HL-60 (cell line): ENCODE data around the gene PRADC1.

Source experiments
- CTCF ChIP-seq: IDR thresholded peaks from one replicate; pipeline ENCODE4 v1.5.1; 2011; ENCODE audit warnings: low read length, control low read depth, inconsistent platforms; ENCODE audit not compliant: insufficient read depth
- GABPA ChIP-seq: IDR thresholded peaks from 2 replicates; pipeline ENCODE4 v1.6.1; 2012; ENCODE audit warnings: low read depth
- POLR2AphosphoS5 ChIP-seq: IDR thresholded peaks from 2 replicates; pipeline ENCODE4 v1.6.1; 2012; ENCODE audit warnings: low read depth
- TF ChIP-seq, protein P1 (sequence below): IDR thresholded peaks from 2 replicates; pipeline ENCODE4 v1.6.1; 2012; ENCODE audit warnings: low read depth; ENCODE audit not compliant: insufficient replicate concordance

DNA sequence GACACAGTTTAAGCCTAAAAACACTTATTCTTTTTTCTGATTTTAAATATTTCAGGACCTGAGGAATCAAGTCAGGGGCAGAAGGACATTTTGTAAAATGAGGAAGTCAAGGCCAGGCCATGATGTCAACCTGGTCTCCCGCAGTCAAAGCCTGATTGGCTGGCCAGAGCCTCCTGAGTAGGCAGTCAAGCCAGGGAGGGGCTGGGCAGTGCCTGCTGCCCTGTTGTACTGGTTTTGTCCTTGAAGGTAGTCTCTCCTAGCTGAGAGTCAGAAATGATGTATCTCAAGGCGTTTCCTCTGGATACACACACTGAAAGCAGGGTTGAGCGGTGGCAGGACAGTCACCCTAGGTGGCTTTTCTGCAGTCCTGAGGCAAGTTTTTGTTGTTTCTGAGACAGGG, 20.9 kb upstream of the PRADC1 start:
- TF ChIP-seq, protein P1, sequence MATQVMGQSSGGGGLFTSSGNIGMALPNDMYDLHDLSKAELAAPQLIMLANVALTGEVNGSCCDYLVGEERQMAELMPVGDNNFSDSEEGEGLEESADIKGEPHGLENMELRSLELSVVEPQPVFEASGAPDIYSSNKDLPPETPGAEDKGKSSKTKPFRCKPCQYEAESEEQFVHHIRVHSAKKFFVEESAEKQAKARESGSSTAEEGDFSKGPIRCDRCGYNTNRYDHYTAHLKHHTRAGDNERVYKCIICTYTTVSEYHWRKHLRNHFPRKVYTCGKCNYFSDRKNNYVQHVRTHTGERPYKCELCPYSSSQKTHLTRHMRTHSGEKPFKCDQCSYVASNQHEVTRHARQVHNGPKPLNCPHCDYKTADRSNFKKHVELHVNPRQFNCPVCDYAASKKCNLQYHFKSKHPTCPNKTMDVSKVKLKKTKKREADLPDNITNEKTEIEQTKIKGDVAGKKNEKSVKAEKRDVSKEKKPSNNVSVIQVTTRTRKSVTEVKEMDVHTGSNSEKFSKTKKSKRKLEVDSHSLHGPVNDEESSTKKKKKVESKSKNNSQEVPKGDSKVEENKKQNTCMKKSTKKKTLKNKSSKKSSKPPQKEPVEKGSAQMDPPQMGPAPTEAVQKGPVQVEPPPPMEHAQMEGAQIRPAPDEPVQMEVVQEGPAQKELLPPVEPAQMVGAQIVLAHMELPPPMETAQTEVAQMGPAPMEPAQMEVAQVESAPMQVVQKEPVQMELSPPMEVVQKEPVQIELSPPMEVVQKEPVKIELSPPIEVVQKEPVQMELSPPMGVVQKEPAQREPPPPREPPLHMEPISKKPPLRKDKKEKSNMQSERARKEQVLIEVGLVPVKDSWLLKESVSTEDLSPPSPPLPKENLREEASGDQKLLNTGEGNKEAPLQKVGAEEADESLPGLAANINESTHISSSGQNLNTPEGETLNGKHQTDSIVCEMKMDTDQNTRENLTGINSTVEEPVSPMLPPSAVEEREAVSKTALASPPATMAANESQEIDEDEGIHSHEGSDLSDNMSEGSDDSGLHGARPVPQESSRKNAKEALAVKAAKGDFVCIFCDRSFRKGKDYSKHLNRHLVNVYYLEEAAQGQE: no peak
- TF ChIP-seq CTCF: no peak
- peak; percentile 36 for TF ChIP-seq POLR2AphosphoS5
- no peak for TF ChIP-seq GABPA
